NK-92 treated with Interleukin-12 subunit alpha and Interleukin-12 subunit beta, amount 100 ng/mL, for 24 hours (cell line): ENCODE data around the gene OTOF.

Experiments used
- DNase-seq: peaks from one replicate; lab custom pipeline; 2025; lab: John Stamatoyannopoulos, UW

The OTOF gene

DNA sequence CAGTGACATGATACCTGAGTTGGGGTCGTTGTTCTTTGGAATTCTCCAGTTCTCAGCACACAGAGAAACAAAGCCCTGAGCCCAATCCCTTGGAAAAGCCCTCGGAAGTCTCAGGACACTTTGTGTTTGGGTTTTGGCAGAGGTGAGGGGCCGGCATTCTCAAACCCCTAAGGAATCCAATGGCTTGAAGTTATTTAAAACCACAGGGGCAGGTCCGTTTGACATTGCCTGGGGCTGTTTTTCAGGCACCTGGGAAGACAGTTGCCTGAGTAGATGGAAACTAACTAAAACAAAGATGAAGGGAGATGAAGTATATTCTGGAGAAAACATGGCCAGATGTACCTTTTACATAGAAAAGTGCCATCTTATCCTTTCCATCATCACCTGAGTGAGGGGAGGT is 22.5 kb upstream of the OTOF start:
- no peak for DNase-seq

DNA sequence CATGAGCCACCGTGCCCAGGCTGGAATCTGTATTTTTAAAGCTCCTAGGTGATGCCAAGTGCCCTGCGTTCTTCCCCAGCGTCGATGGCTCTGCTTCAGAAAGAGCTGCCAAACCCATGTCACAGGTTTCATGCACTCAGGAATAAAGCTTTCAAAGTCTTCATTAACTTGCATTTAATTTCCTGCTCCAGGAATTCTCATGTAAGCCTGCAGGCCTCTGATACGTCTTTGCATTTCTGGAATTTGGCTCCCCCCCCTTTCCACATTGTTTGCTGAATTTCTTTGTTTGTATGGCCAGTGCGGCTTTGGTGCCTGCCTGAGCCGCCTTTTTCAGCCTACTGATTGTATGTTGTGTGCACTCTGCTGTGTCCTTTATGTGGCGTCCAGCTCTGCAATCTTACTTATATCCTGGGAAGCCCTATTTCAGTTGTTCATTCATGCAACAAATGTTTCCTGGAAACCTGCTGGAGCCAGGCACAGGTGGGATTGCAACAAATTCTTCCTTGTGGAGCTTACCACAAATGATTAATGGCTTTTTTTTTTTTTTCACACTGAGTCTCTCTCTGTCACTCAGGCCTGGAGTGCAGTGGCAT is 17.9 kb upstream of the OTOF start:
- DNase-seq = no peak

DNA sequence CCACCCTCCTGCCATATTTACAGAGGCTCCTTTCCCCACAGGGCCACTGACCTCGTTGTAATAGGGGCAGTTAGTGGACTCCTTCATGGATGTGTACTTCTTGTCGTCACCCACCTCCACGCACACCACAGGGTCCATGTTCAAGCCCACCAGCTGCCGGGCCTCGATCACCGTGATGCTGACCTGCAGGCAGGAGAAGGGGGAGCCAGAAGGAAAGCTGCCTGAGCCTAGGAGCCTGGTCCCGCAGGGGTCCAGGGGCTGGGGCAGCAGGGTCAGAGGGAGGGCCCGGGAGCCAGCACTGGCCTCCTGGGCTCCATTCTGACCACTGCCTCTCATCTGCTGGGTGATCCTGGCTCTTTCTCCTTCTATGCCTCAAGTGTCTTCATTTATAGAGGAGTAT is 17.0 kb upstream of the OTOF start:
- DNase-seq = no peak

DNA sequence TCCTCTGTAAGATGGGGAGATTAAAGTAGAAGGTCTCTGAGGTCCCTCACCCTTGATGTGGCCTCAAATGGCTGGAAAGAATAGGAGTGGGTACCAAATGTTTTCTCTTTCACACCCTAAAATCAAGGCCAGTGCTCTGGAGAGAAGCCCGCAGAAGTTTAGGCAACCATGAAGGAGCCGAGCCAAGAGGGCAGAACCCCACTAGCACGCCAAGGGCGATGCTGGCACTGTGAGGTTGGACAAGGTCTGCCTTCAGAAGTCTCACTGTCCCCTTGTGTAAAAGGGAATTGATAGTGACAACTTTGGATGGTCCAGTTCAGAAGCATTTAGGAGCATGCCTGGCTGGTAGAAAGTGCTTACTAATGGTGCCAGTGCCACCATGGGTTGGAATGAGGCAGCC is 16.3 kb upstream of the OTOF start:
- no peak for DNase-seq

DNA sequence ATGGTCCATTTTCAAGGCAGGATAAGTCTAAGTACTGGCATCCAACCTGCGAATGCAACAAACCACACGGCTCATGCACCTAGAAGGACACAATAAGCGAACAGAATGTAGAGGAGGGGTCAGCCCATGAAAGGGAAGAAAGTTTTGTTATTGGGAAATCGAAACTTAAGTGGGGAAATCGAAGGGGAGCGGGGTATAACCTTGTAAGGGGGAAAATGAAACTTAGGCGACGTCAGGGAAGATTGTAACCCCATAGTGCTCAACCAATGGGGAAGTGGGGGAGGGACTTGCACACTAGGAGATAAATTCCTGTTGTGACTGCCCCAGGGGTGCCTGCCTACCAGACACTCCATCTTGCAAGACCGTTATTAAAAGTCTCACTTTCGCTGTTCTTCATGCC is 15.6 kb upstream of the OTOF start:
- DNase-seq = no peak

DNA sequence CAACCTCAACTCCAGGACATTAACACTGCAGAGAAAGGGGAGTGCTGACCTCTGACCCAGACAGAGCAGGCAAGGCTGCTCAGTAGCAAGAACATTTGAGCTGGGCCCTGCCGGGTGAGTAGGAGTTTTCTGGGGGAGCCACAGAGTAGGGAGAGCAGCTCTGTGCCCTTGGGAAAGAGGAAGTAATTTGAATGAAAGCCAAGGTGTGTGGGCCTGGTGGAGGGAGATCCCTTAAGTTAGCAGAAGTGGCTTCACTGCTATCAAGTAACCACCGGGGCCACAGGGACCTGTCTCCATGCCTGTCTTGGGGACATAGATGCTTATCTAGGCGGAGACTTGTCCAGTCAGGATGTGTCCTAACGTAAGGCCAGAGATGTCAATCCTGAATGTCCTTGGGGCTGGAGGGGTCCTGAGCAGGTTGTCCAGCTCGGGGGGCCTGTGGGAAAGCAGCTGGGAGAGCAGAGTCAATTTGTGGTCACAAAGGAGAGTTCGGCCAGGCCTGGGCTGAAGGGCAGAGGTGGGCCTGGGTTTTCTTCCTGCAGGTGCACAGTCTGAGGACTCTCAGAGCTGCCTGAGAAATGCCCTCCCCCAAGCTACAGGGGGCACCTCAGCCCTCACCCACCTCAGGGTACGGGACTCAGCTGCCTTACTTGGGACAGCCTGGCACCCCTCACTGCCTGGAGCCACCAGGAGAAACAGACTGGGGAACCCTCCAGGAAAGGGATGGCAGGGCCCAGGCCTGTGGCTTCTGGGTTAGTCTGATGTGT is 15.0 kb upstream of the OTOF start:
- no peak for DNase-seq

DNA sequence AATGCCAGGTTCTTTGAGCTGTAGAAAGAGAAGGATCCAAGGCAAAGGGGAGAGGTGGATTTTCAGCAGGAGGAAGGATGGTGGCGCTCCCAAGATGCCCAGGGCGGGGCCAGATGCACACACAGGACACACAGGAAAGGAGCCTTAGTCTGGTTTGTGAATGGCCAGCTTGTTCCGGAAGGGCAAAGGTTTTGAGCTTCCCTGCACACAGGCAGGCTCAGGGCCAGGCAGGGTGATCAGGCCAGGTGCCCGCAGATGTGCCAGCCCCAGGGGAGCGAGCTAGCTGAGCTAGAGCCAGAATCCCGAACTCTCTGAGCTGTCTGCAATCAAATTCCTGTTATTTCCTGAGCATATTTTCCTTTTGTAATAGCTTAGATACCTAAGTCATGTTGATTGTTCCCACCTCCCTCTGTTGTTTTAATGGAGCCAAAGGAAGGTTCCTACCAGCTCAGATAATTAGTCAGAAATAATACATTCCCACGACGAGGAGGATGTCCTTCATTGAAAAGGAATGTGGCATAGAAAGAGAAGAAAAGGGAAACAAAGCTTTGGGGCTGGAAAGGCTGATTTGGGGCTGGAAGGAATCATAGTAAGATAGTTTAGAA is 13.7 kb upstream of the OTOF start:
- no peak for DNase-seq

DNA sequence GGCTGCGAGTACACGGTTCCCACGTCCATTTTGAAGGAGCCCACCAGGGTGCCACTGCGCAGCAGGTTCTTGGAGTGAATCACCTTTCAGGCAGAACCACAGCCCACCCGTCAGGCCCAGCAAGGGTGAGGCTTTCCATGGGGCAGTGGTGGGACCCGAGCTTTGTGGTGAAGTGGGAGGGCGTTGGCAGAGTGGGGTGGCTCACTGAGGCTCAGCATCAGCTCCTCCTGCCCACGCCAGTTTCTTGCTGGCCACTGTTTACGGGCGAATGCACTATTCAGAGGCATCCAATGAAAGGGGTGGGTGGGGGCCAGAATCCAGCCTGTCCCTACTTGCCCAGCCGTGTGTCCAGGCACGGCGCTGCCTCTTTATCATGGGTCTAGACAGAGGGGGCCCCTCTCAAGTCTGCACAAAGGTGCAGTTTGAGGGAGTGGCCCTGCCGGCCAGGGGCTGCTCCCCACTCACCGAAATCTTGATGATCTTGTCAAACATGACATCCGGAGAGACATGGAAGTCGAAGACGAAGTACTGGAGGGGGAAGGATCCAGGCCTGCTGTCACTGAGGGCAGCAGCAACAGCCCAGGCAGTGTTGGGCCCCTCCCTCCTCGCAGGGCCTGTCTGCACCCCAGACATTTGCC is 11.4 kb upstream of the OTOF start:
- no peak for DNase-seq

DNA sequence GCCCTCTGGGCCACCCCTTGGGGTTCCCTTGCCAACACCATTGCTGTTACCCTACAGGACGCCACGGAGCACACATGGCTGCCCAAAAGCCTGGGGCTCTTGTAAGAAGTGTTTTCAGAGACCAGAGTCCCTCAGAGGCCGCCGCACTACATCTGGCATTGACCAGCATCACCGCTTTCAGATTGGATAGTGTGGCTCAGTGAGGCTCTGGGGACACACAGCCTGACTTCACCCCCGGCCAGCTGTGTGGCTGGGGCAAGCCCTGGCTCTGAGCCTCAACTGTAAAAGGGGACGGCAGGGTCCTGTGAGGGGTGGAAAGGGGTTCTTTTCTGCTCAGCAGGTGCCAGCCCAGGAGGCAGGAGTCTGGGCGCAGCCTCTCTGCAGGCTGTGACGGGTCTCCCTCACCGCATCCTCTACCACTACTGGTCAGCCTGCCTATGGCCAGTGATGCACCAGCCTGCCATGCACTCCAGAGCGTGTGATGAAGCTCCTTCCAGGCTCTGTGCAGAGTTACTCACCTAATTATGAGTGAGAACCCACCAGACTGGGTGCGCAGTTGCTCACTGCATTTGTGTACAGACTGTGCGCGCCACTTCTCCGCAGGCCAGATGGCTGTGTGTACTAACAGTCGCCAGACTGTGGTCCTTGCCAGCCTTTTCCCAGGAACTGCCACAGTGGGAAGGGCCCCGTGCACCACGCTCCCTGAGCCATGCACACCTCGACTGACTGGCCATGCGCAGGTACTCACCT is 10.7 kb upstream of the OTOF start:
- DNase-seq = no peak

DNA sequence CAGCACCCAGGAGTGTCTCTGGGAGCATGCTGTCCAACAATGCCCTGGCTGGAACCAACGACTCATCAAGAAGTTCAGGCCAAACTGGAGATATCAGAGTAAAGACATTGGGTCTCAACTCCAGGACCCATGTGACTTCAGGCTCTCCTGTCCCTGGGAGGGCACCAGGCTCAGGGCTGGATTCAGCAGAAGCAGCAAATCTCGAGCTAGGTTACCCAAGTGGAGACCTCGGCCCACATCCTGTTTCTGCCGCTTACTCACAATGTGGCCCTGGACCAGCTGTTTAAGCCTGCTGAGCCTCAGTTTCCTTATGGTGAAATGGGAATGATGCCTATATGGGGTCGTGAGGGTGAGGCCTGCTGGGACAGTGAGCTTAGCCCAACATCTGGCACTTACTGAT is 9.3 kb upstream of the OTOF start:
- no peak for DNase-seq

DNA sequence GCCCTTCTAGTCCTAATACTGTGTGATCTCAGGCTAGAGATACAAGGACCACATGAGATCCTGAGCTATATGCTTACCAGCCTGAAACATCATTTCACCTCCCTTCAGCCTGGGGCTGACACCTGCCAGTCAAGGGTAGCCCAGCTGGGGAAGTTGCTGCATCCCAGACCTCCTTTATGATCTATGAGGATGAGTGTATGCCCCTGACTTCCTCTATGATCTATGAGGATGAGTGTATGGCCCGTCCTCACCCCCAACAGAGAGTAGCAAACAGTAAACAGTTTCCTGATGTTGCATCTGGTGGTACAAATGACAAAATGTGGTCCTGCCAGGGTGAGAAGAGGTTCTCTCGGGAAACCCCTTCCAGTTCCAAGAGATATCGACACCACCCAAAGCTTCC is 8.9 kb upstream of the OTOF start:
- DNase-seq = no peak

DNA sequence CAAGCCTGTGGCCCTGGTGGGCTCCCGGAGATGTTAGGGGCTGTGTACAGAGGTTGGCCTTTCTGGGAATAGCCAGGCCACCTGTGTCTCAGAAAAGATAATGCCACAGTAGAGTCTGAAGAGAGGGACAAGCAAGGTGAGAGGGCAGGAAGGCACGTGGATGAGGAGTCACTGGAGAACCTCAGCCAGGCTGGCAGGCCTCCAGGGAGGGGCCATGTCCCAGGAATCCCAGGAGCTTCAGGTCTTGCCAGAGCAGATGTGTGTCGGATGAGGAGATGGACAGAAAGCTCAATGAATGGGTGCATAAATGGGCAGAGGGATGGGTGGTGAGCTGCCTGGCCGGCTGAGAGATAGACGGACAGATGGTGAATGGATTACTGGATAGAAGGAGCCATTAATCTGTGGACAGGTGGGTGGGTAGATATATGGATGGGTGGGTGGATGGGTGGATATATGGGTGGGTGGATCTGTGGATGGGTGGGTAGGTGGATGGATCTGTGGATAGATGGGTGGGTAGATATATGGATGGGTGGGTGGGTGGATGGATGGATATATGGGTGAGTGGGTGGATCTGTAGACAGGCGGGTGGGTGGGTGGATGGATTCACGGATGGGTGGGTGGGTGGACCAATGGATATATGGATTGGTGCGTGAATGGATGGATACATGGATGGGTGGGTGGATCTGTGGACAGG is 7.9 kb upstream of the OTOF start:
- no peak for DNase-seq

DNA sequence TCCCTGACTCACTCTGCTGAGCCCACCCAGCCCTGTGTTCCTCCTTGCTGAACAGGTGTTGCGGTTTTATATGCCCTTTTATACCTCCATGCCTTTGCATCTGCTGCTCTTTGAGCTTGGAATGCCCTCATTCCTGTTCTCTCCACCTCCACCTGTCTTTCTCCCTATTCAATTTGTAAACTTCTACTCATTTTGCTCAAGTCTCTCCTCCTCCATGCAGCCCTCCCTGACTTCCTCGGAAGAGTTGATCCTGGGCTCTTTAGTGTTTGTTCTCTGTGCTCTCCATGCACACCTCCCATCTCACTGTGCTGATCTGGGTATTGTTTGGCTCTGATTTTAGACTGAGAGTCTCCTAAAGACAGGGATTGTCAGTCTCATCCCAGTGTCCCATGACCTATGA is 7.2 kb upstream of the OTOF start:
- DNase-seq = no peak

DNA sequence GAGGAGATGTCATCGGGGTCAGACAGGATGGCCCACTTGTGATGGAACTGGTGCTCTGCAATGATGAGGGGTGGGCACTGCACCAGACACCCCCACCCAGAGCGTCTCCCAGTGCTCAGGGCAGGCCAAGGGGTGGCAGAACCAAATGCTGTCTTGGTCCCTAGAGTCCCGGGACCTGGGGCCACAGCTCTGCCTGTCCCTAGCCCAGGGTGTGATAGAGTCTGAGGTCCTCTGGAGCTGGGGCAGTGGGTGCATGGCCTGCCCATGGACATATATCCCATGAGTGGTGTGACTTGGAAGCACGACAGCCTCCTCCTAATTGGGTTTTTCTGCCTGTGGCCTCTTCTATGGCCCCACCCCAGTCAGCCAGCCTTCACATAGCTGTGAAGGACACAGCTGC is 6.7 kb upstream of the OTOF start:
- no peak for DNase-seq

DNA sequence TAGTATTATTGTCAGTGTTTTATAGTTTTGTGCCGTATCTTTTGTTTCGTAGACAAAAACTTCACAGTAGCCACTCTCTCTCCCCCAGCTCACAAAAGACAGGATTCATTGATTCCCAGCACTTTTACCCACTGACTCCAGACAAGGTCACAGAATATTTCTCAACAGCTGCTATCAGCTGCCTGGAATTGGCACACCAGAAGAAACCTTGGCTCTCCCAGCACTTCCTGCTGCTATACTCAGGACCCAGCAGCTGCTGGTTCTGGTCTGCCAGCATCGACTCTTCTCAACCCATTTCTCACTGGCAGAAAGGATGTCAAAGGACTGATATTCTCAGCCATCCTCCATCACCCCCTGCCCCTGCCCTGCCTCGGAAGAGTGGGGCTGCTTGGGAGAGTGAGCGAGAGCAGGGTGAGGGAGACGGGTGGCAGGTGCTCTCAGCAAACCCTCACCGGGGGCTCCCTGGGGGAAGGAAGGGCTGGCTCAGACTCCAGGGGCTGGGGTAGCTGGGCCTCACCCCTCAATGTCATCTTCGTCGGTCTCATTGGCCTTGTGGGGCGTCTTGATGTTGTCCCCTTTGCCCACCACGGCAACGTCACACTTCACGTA is 6.1 kb upstream of the OTOF start:
- no peak for DNase-seq

DNA sequence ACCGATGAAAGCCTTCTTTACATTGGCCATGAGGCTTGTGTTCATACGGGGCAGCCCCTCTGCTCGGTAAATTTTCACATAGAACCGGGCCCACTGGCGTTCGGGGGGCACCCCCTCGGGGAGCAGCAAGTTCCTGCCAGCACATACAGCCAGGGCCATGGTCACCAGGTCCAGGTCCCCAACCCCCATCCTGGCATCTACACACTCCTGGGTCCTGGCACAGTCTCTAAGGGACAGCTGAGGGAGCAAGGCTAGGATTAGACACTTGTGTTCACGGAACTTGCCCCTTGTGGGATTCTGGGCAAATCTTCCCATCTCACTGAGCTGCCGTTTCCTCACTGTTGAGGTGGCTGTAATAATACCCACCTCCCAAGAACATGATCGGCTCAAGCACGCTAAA is 5.6 kb upstream of the OTOF start:
- DNase-seq = no peak

DNA sequence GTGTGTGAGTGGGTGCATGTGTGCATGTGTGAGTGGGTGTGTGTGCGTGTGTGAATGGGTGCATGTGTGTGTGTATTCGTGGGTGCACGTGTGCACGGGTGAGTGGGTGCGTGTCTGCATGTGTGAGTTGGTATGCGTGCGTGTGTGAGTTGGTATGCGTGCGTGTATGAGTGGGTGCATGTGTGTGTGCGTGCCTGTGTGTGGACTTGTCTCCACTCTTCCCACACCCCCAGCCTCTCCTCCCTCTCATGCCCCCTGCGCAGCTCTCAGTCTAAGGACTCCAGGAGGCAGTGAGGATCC is 5.1 kb upstream of the OTOF start:
- DNase-seq = no peak

DNA sequence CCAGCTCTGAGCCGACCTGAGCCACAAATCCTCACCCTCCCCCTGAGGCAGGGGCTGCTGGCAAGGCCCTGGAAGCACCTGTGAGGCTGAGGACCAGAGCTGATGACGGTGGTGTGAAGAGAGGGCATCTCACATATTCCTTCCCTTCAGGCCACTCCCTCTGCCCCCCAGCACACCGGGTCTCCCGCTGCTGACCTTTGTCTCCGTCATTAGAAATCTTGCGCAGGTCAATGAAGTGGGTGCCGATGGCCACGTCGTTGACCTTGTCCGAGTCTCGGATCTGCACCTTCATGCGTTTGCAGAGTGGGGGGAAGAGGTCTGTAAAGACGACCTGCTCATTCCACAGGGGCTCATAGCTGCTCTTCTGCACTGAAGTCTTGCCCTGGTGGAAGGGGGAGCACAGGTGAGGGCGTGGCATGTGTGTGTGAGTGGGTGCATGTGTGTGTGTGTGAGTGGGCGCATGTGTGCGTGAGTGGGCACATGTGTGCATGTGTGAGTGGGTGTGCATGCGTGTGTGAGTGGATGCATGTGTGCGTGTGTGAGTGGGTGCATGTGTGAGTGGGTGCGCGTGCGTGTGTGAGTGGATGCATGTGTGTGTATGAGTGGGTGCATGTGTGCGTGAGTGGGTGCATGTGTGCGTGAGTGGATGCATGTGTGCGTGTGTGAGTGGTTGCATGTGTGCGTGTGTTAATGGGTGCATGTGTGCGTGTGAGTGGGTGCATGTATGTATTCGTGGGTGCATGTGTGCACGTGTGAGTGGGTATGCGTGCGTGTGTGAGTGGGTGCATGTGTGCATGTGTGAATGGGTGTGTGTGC is 4.5 kb upstream of the OTOF start:
- no peak for DNase-seq

DNA sequence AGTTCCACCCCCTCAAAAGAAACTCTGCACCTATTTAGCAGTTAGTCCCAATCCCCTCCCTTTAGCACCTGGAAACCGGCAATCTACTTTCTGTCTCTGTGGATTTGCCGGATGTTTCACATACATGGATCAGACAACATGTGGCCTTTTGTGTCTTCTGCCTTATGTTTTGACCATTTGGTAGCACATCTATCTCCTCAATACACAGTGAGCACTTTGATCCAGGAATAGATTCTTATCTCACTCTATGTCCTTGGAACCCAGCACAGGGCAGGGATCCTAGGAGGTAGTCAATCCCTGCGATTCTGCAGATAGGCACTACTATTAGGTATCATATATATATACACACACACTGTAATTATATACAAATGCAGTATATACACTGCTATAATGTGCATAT is 3.8 kb upstream of the OTOF start:
- no peak for DNase-seq

DNA sequence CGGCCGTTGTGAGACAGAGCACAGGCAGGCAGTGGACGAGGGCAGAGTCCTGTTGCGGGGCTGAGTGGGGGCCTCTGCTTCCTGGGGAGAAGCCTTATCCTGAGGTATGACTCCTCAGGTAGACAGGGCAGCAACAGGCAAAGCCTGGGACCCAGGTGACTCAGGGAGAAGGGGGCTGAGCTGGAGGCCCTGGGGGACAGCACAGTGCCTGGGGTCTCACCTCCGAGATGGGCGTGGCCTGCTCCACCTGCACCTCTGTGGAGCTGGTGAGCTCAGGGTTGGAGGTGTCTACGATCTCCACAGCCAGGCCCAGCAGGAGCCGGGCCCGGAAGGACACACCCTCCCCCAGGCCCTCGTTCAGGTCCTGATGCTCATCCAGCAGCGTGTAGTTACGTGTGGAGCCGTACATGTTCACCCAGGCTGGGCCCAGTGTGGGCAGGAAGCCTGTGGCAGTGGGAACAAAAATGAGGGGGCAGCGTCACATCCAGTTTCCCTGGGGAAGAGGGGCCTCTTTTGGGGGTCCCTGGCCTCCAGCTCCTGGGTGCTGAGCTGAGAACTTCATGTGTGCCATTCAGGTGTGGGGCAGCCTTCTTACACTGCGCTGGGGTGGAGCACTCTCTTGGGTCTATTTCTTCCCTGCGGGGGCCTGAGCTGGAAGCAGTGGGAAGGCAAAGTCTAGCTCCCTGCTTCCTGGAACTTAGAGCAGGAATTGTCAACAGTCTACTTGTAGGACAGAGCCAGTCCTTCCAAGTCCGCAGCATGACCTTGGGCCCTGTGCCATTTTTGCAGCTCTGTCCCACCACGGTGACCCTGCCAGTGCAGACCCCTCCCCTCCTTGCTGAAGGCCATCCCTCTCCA is 2.9 kb upstream of the OTOF start:
- no peak for DNase-seq
